Measurements from ENCODE around the gene S100A4.
"Not testable (repeated sequence)": the region's sequence is repeated elsewhere in the genome, so short reads cannot be mapped to it uniquely, and the experiment has no call there.

S100A4 gene

GRCh38 chr1:153566414-153567371, 21.1 kb upstream of the S100A4 start:
- DNase-seq, result no peak

- no peak for DNase-seq
Measured at GRCh38 chr1:153565529-153566374, 20.1 kb upstream of the S100A4 start, which contains the start of gene S100A2. TSS of gene S100A2 (minus strand) at chr1:153565844. CDS start at chr1:153563877, 1,967 bp downstream.

GRCh38 chr1:153563991-153564390, 18.4 kb upstream of the S100A4 start:
- DNase-seq, result no peak

- no peak for DNase-seq
Measured at GRCh38 chr1:153563483-153563901, 17.9 kb upstream of the S100A4 start.

- not testable (repeated sequence) for DNase-seq
Measured at GRCh38 chr1:153562021-153562420, 16.4 kb upstream of the S100A4 start.

GRCh38 chr1:153561466-153561985, 15.9 kb upstream of the S100A4 start:
- no peak for DNase-seq

- DNase-seq, result no peak
Measured at GRCh38 chr1:153560771-153561465, 15.3 kb upstream of the S100A4 start.

- DNase-seq, result no peak
Measured at GRCh38 chr1:153560241-153560640, 14.6 kb upstream of the S100A4 start.

GRCh38 chr1:153557877-153558276, 12.3 kb upstream of the S100A4 start:
- no peak for DNase-seq

GRCh38 chr1:153556348-153556747, 10.7 kb upstream of the S100A4 start:
- no peak for DNase-seq

GRCh38 chr1:153553830-153554541, 8.4 kb upstream of the S100A4 start:
- no peak for DNase-seq

GRCh38 chr1:153553096-153553495, 7.5 kb upstream of the S100A4 start:
- DNase-seq, result no peak

- no peak for DNase-seq
Measured at GRCh38 chr1:153552335-153552734, 6.7 kb upstream of the S100A4 start.

GRCh38 chr1:153550827-153551500, 5.4 kb upstream of the S100A4 start:
- DNase-seq, result no peak

GRCh38 chr1:153550398-153550758, 4.8 kb upstream of the S100A4 start:
- DNase-seq, result no peak

- DNase-seq, result no peak
Measured at GRCh38 chr1:153549741-153550397, 4.3 kb upstream of the S100A4 start.

GRCh38 chr1:153548722-153549688, 3.4 kb upstream of the S100A4 start, which contains the start of gene S100A3:
TSS of gene S100A3 (minus strand) at chr1:153549258. CDS start at chr1:153548485, 773 bp downstream.
- no peak for DNase-seq

GRCh38 chr1:153547560-153548551, 2.2 kb upstream of the S100A4 start:
- no peak for DNase-seq

All from NCI-H2081 treated with DMSO at 0.1 percent for 48 hours (cell line).